H9 (cell line): ENCODE measurements around the gene CHKB. TPM values are rescaled to one million over a fixed set of nuclear protein-coding genes. Genes with fewer than 3 reads are reported as not detected.

Experiments
- DNase-seq: peaks from one replicate; pipeline ENCODE4 v3.0.0-alpha.2; 2017
- H2AFZ ChIP-seq: one replicate; pipeline ENCODE4 v1.6.1; 2013; ENCODE audit warnings: mild to moderate bottlenecking, low read length, control low read depth, moderate library complexity
- H2AK5ac ChIP-seq: 2 replicates; pipeline ENCODE4 v1.6.1; 2013; ENCODE audit warnings: low read length, control low read depth, mixed read lengths; ENCODE audit not compliant: insufficient read length
- H2BK120ac ChIP-seq: one replicate; pipeline ENCODE4 v1.6.1; 2013; ENCODE audit warnings: low read depth, mild to moderate bottlenecking, low read length, control low read depth, inconsistent platforms; ENCODE audit not compliant: poor library complexity, severe bottlenecking
- H2BK12ac ChIP-seq: 2 replicates; pipeline ENCODE4 v1.6.1; 2013; ENCODE audit warnings: low read length, control low read depth, mixed read lengths, low read depth; ENCODE audit not compliant: insufficient read length
- H2BK15ac ChIP-seq: 2 replicates; pipeline ENCODE4 v1.6.1; 2013; ENCODE audit warnings: low read depth, low read length, control low read depth
- H2BK20ac ChIP-seq: one replicate; pipeline ENCODE4 v1.6.1; 2013; ENCODE audit warnings: low read depth, mild to moderate bottlenecking, low read length, control low read depth, inconsistent platforms; ENCODE audit not compliant: poor library complexity, severe bottlenecking
- H2BK5ac ChIP-seq: 2 replicates; pipeline ENCODE4 v1.6.1; 2013; ENCODE audit warnings: low read length, control low read depth, mixed read lengths; ENCODE audit not compliant: insufficient read length
- H3K14ac ChIP-seq: 2 replicates; pipeline ENCODE4 v1.6.1; 2013; ENCODE audit warnings: low read length, control low read depth; ENCODE audit not compliant: insufficient read depth
- H3K18ac ChIP-seq: 2 replicates; pipeline ENCODE4 v1.6.1; 2013; ENCODE audit warnings: low read depth, mild to moderate bottlenecking, mixed read lengths, low read length, control low read depth; ENCODE audit not compliant: insufficient read length
- H3K23ac ChIP-seq: 2 replicates; pipeline ENCODE4 v1.6.1; 2013; ENCODE audit warnings: low read length, control low read depth, mixed read lengths, low read depth; ENCODE audit not compliant: insufficient read length
- H3K23me2 ChIP-seq: 2 replicates; pipeline ENCODE4 v1.6.1; 2013; ENCODE audit warnings: low read depth, mild to moderate bottlenecking, mixed read lengths, low read length, control low read depth; ENCODE audit not compliant: insufficient read length, poor library complexity, severe bottlenecking
- H3K27ac ChIP-seq: 2 replicates; pipeline ENCODE4 v1.5.1; 2013; ENCODE audit warnings: low read length, control low read depth, mixed read lengths, low read depth; ENCODE audit not compliant: insufficient read length
- H3K27me3 ChIP-seq: 2 replicates; pipeline ENCODE4 v1.6.1; 2013; ENCODE audit warnings: low read length, control low read depth, inconsistent platforms; ENCODE audit not compliant: insufficient read depth
- H3K4ac ChIP-seq: 2 replicates; pipeline ENCODE4 v1.6.1; 2013; ENCODE audit warnings: low read depth, mild to moderate bottlenecking, control low read depth, inconsistent platforms, low read length, moderate library complexity
- H3K4me1 ChIP-seq: 2 replicates; pipeline ENCODE4 v1.6.1; 2013; ENCODE audit warnings: low read length, control low read depth, inconsistent platforms; ENCODE audit not compliant: insufficient read depth
- H3K4me2 ChIP-seq: 2 replicates; pipeline ENCODE4 v1.6.1; 2013; ENCODE audit warnings: low read length, control low read depth, mixed read lengths; ENCODE audit not compliant: insufficient read length, insufficient read depth
- H3K56ac ChIP-seq: 2 replicates; pipeline ENCODE4 v1.6.1; 2013; ENCODE audit warnings: low read depth, mild to moderate bottlenecking, mixed read lengths, low read length, control low read depth; ENCODE audit not compliant: insufficient read length
- H3K79me1 ChIP-seq: 2 replicates; pipeline ENCODE4 v1.6.1; 2013; ENCODE audit warnings: low read depth, mild to moderate bottlenecking, moderate library complexity, low read length, control low read depth, inconsistent platforms; ENCODE audit not compliant: insufficient read depth, poor library complexity, severe bottlenecking
- H3K79me2 ChIP-seq: 2 replicates; pipeline ENCODE4 v1.6.1; 2013; ENCODE audit warnings: low read length, control low read depth, inconsistent platforms; ENCODE audit not compliant: insufficient read depth
- H3K9ac ChIP-seq: 2 replicates; pipeline ENCODE4 v1.6.1; 2013; ENCODE audit warnings: low read length, control low read depth, mixed read lengths; ENCODE audit not compliant: insufficient read length; ENCODE audit errors: extremely low read depth
- H3K9me3 ChIP-seq: one replicate; pipeline ENCODE4 v1.6.1; 2013; ENCODE audit warnings: low read depth, low read length, inconsistent platforms; ENCODE audit not compliant: control insufficient read depth
- H3T11ph ChIP-seq: one replicate; pipeline ENCODE4 v1.6.1; 2013; ENCODE audit warnings: mild to moderate bottlenecking, low read length, control low read depth, inconsistent platforms
- H4K20me1 ChIP-seq: one replicate; pipeline ENCODE4 v1.6.1; 2013; ENCODE audit not compliant: control insufficient read depth, insufficient read length, insufficient read depth
- H4K5ac ChIP-seq: 2 replicates; pipeline ENCODE4 v1.6.1; 2013; ENCODE audit warnings: low read depth, mild to moderate bottlenecking, mixed read lengths, low read length, control low read depth; ENCODE audit not compliant: insufficient read length
- H4K8ac ChIP-seq: replicated peaks from 2 replicates; pipeline ENCODE4 v1.6.1; 2013; ENCODE audit warnings: low read length, control low read depth, mixed read lengths, low read depth; ENCODE audit not compliant: insufficient read length
- H4K91ac ChIP-seq: 2 replicates; pipeline ENCODE4 v1.6.1; 2013; ENCODE audit warnings: low read depth, mild to moderate bottlenecking, moderate library complexity, mixed read lengths, low read length, control low read depth; ENCODE audit not compliant: insufficient read length
- H3K27ac Mint-ChIP-seq, 3 experiments: 2 replicates in 2 of 3; 3 replicates in 1 of 3; pipeline ENCODE4 v1.8.0; 2020 to 2021; ENCODE audit warnings: mixed read lengths in 3 of 3, mild to moderate bottlenecking in 1 of 3, moderate library complexity in 1 of 3
- H3K27me3 Mint-ChIP-seq: 2 replicates; pipeline ENCODE4 v1.8.0; 2021; ENCODE audit warnings: low read depth, mild to moderate bottlenecking, moderate library complexity, mixed read lengths
- H3K36me3 Mint-ChIP-seq, 3 experiments: 2 replicates in 2 of 3; 3 replicates in 1 of 3; pipeline ENCODE4 v1.8.0; 2020 to 2021; ENCODE audit warnings: low read depth in 3 of 3, mixed read lengths in 3 of 3; ENCODE audit not compliant: insufficient read depth in 1 of 3
- H3K4me1 Mint-ChIP-seq, 2 experiments: 2 replicates each; pipeline ENCODE4 v1.8.0; 2020; ENCODE audit warnings: mixed read lengths in 2 of 2
- H3K4me3 Mint-ChIP-seq, 2 experiments: 2 replicates in 1 of 2; 3 replicates in 1 of 2; pipeline ENCODE4 v1.8.0; 2020 to 2021; ENCODE audit warnings: mild to moderate bottlenecking in 2 of 2, mixed read lengths in 2 of 2, moderate library complexity in 1 of 2
- H3K9me3 Mint-ChIP-seq, 2 experiments: 2 replicates in 1 of 2; 3 replicates in 1 of 2; pipeline ENCODE4 v1.8.0; 2020; ENCODE audit warnings: mild to moderate bottlenecking in 2 of 2, mixed read lengths in 2 of 2, moderate library complexity in 1 of 2
- WGBS: extraction: QIAGEN DNeasy Blood & Tissue Kit; methylation state at CpG from one replicate; pipeline ENCODE4 v1.1.7; 2013; ENCODE audit warnings: missing lambda C conversion rate, low lambda C conversion rate, mixed read lengths; ENCODE audit not compliant: insufficient read length; ENCODE audit errors: extremely low coverage; 5-methylcytosine and 5-hydroxymethylcytosine counted together
- total RNA-seq: library from RNA; stranded (reverse); gene quantifications from 2 replicates; pipeline ENCODE4 v1.2.1, GENCODE V29; 2021
- TF ChIP-seq, protein P1 (sequence below): fragments of 200-600 bp; sonication (generic); conservative IDR thresholded peaks from 3 replicates; pipeline ENCODE4 v1.8.0; 2021; ENCODE audit warnings: antibody characterized with exemption, mild to moderate bottlenecking

CHKB gene
- total RNA-seq, 1 experiment from 2014 or later: 64.9 TPM

DNA sequence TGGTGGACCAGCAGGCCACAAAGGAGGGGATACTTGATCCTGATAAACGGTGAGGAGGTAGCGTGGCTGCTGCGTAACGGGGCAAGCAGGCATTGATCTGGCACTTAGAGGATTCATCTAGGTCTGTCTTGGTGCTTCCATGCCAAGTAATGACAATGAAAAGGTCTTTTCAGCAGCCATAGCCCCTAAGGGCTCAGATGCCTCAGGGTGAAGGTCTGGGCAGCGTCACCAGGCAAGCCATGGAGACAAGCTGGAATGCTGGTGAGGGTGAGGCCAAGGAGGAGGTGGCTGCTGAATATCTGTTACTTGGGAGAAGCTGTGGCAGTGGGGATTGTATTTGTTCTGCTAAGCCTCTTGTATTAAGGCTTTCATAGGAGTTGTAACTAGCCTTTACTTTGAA, 4.8 kb upstream of the CHKB start:
- Histone ChIP-seq H2BK120ac (no peak overlapping the region), H2AFZ (no peak overlapping the region), H3K4ac (no peak overlapping the region), H3T11ph (no peak overlapping the region), H3K18ac (no peak overlapping the region), H2BK15ac (no peak overlapping the region), H3K4me1 (no peaks in the 10 kb centered on the region; the same call in 1 of the 2 replicates), H4K91ac (no peak overlapping the region), H3K23me2 (no peaks in the 10 kb centered on the region), H4K5ac (no peak overlapping the region), H3K79me2 (no peaks in the 10 kb centered on the region), H3K23ac (no peak overlapping the region), H3K56ac (no peak overlapping the region), H2BK20ac (no peak overlapping the region), H3K9me3 (no peaks in the 10 kb centered on the region), H3K27ac (no peak overlapping the region), H3K79me1 (no peaks in the 10 kb centered on the region), H3K14ac (no peak overlapping the region; the same call in 1 of the 2 replicates), H3K9ac (no peak overlapping the region), H3K4me2 (no peak overlapping the region), H2BK12ac (no peak overlapping the region), H2BK5ac (no peak overlapping the region), H2AK5ac (no peak overlapping the region), H4K8ac (no peak overlapping the region), H3K27me3 (no peaks in the 10 kb centered on the region), H4K20me1 (no peaks in the 10 kb centered on the region)
- H3K4me3 Mint-ChIP-seq: no peak overlapping the region; a peak in 1 of 5 replicates
- H3K36me3 Mint-ChIP-seq: no peaks in the 10 kb centered on the region
- H3K4me1 Mint-ChIP-seq: peaks cover 14 to 16% of the 10 kb centered on the region in 2 experiments
- H3K27me3 Mint-ChIP-seq: peaks cover 22% of the 10 kb centered on the region
- WGBS: no CpG with 5 or more reads among the region's 5 CpGs
- DNase-seq: no peak
- TF ChIP-seq, protein P1, sequence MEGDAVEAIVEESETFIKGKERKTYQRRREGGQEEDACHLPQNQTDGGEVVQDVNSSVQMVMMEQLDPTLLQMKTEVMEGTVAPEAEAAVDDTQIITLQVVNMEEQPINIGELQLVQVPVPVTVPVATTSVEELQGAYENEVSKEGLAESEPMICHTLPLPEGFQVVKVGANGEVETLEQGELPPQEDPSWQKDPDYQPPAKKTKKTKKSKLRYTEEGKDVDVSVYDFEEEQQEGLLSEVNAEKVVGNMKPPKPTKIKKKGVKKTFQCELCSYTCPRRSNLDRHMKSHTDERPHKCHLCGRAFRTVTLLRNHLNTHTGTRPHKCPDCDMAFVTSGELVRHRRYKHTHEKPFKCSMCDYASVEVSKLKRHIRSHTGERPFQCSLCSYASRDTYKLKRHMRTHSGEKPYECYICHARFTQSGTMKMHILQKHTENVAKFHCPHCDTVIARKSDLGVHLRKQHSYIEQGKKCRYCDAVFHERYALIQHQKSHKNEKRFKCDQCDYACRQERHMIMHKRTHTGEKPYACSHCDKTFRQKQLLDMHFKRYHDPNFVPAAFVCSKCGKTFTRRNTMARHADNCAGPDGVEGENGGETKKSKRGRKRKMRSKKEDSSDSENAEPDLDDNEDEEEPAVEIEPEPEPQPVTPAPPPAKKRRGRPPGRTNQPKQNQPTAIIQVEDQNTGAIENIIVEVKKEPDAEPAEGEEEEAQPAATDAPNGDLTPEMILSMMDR: no peak
- H3K9me3 Mint-ChIP-seq: no peaks in the 10 kb centered on the region
- peak overlapping the region in 1 of 3 experiments; percentile 49; a peak in 1 of 7 replicates for H3K27ac Mint-ChIP-seq
